Ascending aorta (tissue), 2 donors: Measurements from ENCODE around the gene TMPRSS3. TPM values are rescaled to one million over a fixed set of nuclear protein-coding genes. Genes with fewer than 3 reads are reported as not detected.

Experiments used
- DNase-seq, 2 donors: peaks; one replicate each; pipeline ENCODE4 v3.0.0-alpha.2; 2019; ENCODE audit warnings: low spot score in 2 of 2
- H3K27ac ChIP-seq, 2 donors: fragments of 200-600 bp; sonication (generic); one replicate each; pipeline ENCODE4 v1.5.1; 2016 to 2017; ENCODE audit warnings: mild to moderate bottlenecking in 1 of 2
- H3K27me3 ChIP-seq: fragments of 200-600 bp; sonication (generic); one replicate; pipeline ENCODE4 v1.5.1; 2017
- H3K36me3 ChIP-seq, 2 donors: fragments of 200-600 bp; sonication (generic); one replicate each; pipeline ENCODE4 v1.5.1; 2016
- H3K4me1 ChIP-seq, 2 donors: fragments of 200-600 bp; sonication (generic); one replicate each; pipeline ENCODE4 v1.5.1; 2016 to 2017; ENCODE audit warnings: mild to moderate bottlenecking in 1 of 2
- H3K4me3 ChIP-seq, 2 donors: fragments of 200-600 bp; sonication (generic); one replicate each; pipeline ENCODE4 v1.5.1; 2016 to 2017; ENCODE audit warnings: mild to moderate bottlenecking in 1 of 2
- H3K9me3 ChIP-seq, 2 donors: fragments of 200-600 bp; sonication (generic); one replicate each; pipeline ENCODE4 v1.5.1; 2016
- intact Hi-C: fragments of 100-400 bp; cut with DNase I; formaldehyde crosslinking; loops from one replicate; pipeline ENCODE4 v1.15.1; 2023
- total RNA-seq: library from RNA; depleted of rRNA; stranded (reverse); fragments of >200 nt; gene quantifications from one replicate; pipeline ENCODE4 v1.1.0, GENCODE V29; 2016
- TF ChIP-seq, protein P1 (sequence below), 3 experiments: fragments of 200-600 bp in 2 of 3; fragments of 450-650 bp in 1 of 3; sonication (generic) in 2 of 3; IDR thresholded peaks; one replicate each; pipeline ENCODE4 v1.5.1; 2016 to 2019; ENCODE audit warnings: antibody characterized with exemption in 3 of 3, mild to moderate bottlenecking in 1 of 3, moderate library complexity in 1 of 3

The TMPRSS3 gene
- total RNA-seq, 1 donor from 2014 or later = not detected

DNA sequence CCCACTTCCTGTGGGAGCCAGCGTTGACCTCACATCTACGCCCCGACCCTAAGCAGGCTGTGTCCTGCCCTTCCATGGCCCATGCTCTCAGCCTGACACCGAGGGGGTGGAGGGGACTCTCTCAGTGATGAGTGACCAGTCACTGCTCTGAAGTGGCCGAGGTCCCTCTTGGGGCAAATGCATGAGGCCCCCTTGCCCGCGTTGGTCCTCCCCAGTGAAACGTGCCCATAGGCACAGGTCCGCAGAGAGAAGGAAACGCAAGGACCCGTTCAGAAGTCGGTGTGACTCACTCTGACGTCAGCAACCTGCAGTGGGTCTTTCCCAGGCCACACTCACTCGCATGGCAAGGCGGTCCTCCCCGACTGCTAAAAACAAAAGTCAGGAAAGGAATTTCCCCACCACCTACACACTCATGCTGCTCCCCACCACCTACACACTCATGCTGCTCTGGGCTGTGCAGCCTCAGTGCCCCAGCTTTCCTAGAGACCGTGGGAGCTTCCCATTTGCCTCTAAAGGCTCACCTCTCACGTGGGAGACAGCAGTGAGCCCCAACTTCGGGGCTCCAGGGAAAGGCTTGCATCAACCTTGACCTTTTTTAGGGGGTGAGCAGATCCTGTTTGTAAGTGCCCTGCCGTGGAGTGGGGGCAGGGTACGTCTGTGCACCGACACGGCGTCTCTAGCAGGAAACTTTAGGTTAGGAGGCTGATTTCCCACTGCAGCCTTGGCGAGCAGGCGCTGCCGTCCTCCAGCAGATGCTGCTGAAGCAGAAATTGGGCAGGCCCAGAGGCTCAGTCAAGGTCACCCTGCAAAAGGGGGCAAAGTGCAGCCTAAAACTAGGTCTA, 19.3 kb upstream of the TMPRSS3 start:
- Histone ChIP-seq H3K4me3 (no peak overlapping the region), H3K9me3 (no peaks in the 10 kb centered on the region), H3K36me3 (no peaks in the 10 kb centered on the region), H3K27ac (no peak overlapping the region), H3K4me1 (no peaks in the 10 kb centered on the region), H3K27me3 (no peaks in the 10 kb centered on the region)
- TF ChIP-seq, protein P1, sequence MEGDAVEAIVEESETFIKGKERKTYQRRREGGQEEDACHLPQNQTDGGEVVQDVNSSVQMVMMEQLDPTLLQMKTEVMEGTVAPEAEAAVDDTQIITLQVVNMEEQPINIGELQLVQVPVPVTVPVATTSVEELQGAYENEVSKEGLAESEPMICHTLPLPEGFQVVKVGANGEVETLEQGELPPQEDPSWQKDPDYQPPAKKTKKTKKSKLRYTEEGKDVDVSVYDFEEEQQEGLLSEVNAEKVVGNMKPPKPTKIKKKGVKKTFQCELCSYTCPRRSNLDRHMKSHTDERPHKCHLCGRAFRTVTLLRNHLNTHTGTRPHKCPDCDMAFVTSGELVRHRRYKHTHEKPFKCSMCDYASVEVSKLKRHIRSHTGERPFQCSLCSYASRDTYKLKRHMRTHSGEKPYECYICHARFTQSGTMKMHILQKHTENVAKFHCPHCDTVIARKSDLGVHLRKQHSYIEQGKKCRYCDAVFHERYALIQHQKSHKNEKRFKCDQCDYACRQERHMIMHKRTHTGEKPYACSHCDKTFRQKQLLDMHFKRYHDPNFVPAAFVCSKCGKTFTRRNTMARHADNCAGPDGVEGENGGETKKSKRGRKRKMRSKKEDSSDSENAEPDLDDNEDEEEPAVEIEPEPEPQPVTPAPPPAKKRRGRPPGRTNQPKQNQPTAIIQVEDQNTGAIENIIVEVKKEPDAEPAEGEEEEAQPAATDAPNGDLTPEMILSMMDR (IDR thresholded peaks at IDR 0.05) = no peak
- DNase-seq = no peak
- intact Hi-C loops = no loop called here

DNA sequence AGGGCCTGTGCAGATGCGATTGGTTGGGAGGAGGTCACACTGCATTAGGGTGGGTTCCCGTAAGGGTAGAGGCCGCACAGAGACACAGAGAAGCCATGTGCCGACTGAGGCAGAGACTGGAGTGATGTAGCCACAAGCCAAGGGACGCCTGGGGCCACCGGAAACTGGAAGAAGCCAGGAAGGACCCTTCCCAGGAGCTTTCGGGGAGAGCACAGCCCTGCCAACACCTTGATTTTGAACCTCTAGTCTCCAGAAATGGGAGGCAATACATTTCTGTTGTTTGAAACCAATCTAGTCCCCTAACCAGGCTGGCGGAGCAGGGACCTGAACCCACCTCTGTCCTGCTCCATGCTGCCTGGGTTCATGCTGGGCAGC, 18.7 kb upstream of the TMPRSS3 start:
- no peak overlapping the region for H3K4me3 ChIP-seq
- no peak for DNase-seq
- intact Hi-C loops = no loop called here
- H3K9me3 ChIP-seq = no peaks in the 10 kb centered on the region
- no peak overlapping the region for H3K27ac ChIP-seq
- TF ChIP-seq, protein P1 (IDR thresholded peaks at IDR 0.05) = no peak
- no peaks in the 10 kb centered on the region for H3K36me3 ChIP-seq
- H3K27me3 ChIP-seq = no peaks in the 10 kb centered on the region
- H3K4me1 ChIP-seq = no peaks in the 10 kb centered on the region

DNA sequence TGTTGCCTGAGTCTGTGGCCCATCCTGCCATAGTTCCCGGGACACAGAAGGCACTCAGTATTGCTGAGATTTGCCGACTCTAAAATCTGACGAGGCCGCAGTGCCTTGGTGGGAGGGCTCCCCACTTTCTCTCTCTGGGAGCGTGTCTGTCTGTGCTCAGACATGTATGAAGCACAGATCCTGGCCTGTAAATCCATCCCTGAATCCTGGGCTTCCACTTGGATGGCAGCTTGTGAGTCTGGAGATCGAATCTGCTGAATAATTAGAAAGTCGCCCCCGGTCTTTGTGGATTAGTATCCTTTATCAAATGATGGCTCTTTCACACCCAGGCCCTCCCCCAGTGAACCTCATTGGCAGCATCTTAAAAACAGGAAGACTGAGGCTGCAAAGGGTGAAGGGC, 18.2 kb upstream of the TMPRSS3 start:
- intact Hi-C loops = no loop called here
- DNase-seq = no peak
- H3K9me3 ChIP-seq = no peaks in the 10 kb centered on the region
- TF ChIP-seq, protein P1 (IDR thresholded peaks at IDR 0.05) = no peak
- no peaks in the 10 kb centered on the region for H3K4me1 ChIP-seq
- H3K27ac ChIP-seq = no peak overlapping the region
- H3K36me3 ChIP-seq = no peaks in the 10 kb centered on the region
- no peaks in the 10 kb centered on the region for H3K27me3 ChIP-seq
- no peak overlapping the region for H3K4me3 ChIP-seq

DNA sequence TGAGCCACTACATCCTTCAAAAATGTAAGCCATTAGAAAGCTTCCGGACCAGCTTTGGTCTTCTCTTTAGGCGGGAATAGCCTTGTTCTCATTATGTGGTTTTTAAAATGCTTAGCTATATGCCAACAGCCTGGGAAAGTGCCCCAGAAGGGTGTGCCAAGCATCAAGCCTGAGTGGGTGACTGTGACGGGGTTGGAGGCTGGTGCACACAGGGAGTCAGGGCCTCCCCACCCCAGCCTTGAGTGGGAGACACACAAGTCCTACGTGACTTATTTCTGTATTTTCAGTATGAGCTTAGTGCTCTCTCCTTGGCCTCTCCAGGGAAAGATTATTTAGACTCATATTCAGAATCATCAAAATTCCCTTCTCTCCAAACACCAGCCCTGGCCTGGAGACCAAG, 17.6 kb upstream of the TMPRSS3 start:
- DNase-seq = no peak
- H3K27me3 ChIP-seq = no peaks in the 10 kb centered on the region
- TF ChIP-seq, protein P1 (IDR thresholded peaks at IDR 0.05) = no peak
- no peak overlapping the region for H3K4me3 ChIP-seq
- H3K27ac ChIP-seq = no peak overlapping the region
- no peaks in the 10 kb centered on the region for H3K9me3 ChIP-seq
- intact Hi-C loops = no loop called here
- no peaks in the 10 kb centered on the region for H3K36me3 ChIP-seq
- no peaks in the 10 kb centered on the region for H3K4me1 ChIP-seq

DNA sequence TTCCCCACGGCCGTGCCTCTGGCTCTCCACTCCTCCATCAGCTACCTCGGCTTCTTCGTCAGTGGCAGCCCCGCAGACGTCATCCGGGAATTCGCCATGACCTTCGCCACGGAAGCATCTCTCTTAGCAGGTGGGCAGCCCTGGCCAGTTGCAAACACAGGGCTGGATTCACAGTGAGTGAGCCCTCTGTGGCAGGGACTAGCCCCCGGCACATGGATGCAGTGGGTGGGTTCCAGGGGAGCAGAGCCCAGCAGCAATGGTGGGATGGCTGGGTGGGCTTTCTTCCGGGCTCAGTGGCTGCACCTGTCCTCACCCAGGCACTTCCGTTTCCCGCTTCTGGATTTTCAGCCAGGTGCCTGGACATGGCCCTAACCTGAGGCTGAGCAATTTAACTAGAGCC, 17.2 kb upstream of the TMPRSS3 start:
- no peaks in the 10 kb centered on the region for H3K4me1 ChIP-seq
- TF ChIP-seq, protein P1 (IDR thresholded peaks at IDR 0.05) = no peak
- intact Hi-C loops = no loop called here

DNA sequence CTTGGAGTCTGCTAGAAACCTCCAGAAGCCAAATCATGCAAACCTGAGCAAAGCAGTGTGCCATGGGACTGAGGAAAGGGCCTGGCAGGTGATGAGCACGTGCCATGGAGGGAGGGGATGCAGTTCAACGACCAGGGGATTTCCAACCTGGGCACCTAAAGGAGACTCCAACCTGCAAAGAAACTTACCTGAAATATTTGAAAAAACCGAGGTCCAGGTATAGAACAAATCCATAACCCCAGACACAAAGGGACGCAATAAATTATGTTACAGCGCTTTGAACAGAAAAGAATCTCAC, 16.7 kb upstream of the TMPRSS3 start:
- H3K4me1 ChIP-seq = no peaks in the 10 kb centered on the region
- H3K27ac ChIP-seq = no peak overlapping the region
- no peaks in the 10 kb centered on the region for H3K9me3 ChIP-seq
- TF ChIP-seq, protein P1 (IDR thresholded peaks at IDR 0.05) = no peak
- H3K4me3 ChIP-seq = no peak overlapping the region
- no peak for DNase-seq
- intact Hi-C loops = no loop called here
- H3K36me3 ChIP-seq = no peaks in the 10 kb centered on the region
- no peaks in the 10 kb centered on the region for H3K27me3 ChIP-seq

More for the DNA sequence above, 17.2 kb upstream of the TMPRSS3 start:
- H3K27ac ChIP-seq = no peak overlapping the region
- no peaks in the 10 kb centered on the region for H3K36me3 ChIP-seq
- H3K4me3 ChIP-seq = no peak overlapping the region
- H3K27me3 ChIP-seq = no peaks in the 10 kb centered on the region
- no peaks in the 10 kb centered on the region for H3K9me3 ChIP-seq
- no peak for DNase-seq
